ENCODE results near the gene TOLLIP. TPM values are rescaled to one million over a fixed set of nuclear protein-coding genes. Genes with fewer than 3 reads are reported as not detected.

TOLLIP gene
- polyA plus RNA-seq, 5 donors = 19.3 to 34.1 (median 25.0) TPM

- DNase-seq = no peak
These were observed 24.1 kb downstream of the TOLLIP start for GRCh38 chr11:1285316-1285744.

- DNase-seq = no peak
These were observed 25.5 kb downstream of the TOLLIP start for GRCh38 chr11:1283906-1284305.

- DNase-seq = no peak
These were observed 26.3 kb downstream of the TOLLIP start for GRCh38 chr11:1283091-1283511.

GRCh38 chr11:1281974-1282365, 27.5 kb downstream of the TOLLIP start:
- DNase-seq = no peak

- DNase-seq = no peak
These were observed 28.0 kb downstream of the TOLLIP start for GRCh38 chr11:1281326-1281973.

- no peak for DNase-seq
These were observed 29.1 kb downstream of the TOLLIP start for GRCh38 chr11:1280116-1281035.

GRCh38 chr11:1279674-1280055, 29.8 kb downstream of the TOLLIP start:
- no peak for DNase-seq

GRCh38 chr11:1278766-1279673, 30.4 kb downstream of the TOLLIP start:
- no peak for DNase-seq

- DNase-seq = no peak
These were observed 31.4 kb downstream of the TOLLIP start for GRCh38 chr11:1277936-1278512.

GRCh38 chr11:1276866-1277615, 32.4 kb downstream of the TOLLIP start:
- DNase-seq = no peak

GRCh38 chr11:1276041-1276790, 33.2 kb downstream of the TOLLIP start:
- DNase-seq = no peak

GRCh38 chr11:1275021-1275420, 34.4 kb downstream of the TOLLIP start:
- no peak for DNase-seq

GRCh38 chr11:1274501-1274900, 34.9 kb downstream of the TOLLIP start:
- no peak for DNase-seq

- DNase-seq = no peak
These were observed 36.9 kb downstream of the TOLLIP start for GRCh38 chr11:1272531-1272930.

- no peak for DNase-seq
These were observed 37.5 kb downstream of the TOLLIP start for GRCh38 chr11:1271927-1272326.

- DNase-seq = no peak
These were observed 38.0 kb downstream of the TOLLIP start for GRCh38 chr11:1271406-1271805.

- DNase-seq = no peak
These were observed 38.4 kb downstream of the TOLLIP start for GRCh38 chr11:1271002-1271401.

- DNase-seq = no peak
These were observed 39.0 kb downstream of the TOLLIP start for GRCh38 chr11:1270476-1270875.

- no peak for DNase-seq
These were observed 39.5 kb downstream of the TOLLIP start for GRCh38 chr11:1269957-1270356.

GRCh38 chr11:1267441-1268100, 41.9 kb downstream of the TOLLIP start:
- no peak for DNase-seq
